Measurements from ENCODE around the gene PCP2.

The PCP2 gene

GRCh38 chr19:7633698-7634097, at the start of gene PCP2:
Gene PCP2 (minus strand): TSS chr19:7633719. CDS start chr19:7633457, 262 bp downstream.
- ATAC-seq: no peak
- TF ChIP-seq, protein P1, sequence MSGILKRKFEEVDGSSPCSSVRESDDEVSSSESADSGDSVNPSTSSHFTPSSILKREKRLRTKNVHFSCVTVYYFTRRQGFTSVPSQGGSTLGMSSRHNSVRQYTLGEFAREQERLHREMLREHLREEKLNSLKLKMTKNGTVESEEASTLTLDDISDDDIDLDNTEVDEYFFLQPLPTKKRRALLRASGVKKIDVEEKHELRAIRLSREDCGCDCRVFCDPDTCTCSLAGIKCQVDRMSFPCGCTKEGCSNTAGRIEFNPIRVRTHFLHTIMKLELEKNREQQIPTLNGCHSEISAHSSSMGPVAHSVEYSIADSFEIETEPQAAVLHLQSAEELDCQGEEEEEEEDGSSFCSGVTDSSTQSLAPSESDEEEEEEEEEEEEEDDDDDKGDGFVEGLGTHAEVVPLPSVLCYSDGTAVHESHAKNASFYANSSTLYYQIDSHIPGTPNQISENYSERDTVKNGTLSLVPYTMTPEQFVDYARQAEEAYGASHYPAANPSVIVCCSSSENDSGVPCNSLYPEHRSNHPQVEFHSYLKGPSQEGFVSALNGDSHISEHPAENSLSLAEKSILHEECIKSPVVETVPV (CRISPR knock-in tag; IDR thresholded peaks at IDR 0.05): no peak
- TF ChIP-seq ARNTL (CRISPR knock-in tag; IDR thresholded peaks at IDR 0.05; ENCODE audit: borderline replicate concordance, low read depth) (no peak), PPARA (CRISPR knock-in tag; IDR thresholded peaks at IDR 0.05; ENCODE audit: borderline replicate concordance) (no peak), TSHZ2 (CRISPR knock-in tag; IDR thresholded peaks at IDR 0.05) (no peak), BACH2 (CRISPR knock-in tag; IDR thresholded peaks at IDR 0.05; ENCODE audit: borderline replicate concordance) (no peak), RARB (CRISPR knock-in tag; IDR thresholded peaks at IDR 0.05) (no peak), TOX (CRISPR knock-in tag; IDR thresholded peaks at IDR 0.05; ENCODE audit: borderline replicate concordance) (no peak), ISL1 (CRISPR knock-in tag; IDR thresholded peaks at IDR 0.05) (no peak), POU6F1 (CRISPR knock-in tag; IDR thresholded peaks at IDR 0.05; ENCODE audit: borderline replicate concordance, low read depth) (no peak), OSR1 (CRISPR knock-in tag; IDR thresholded peaks at IDR 0.05) (no peak), SNAI2 (CRISPR knock-in tag; IDR thresholded peaks at IDR 0.05) (no peak), ZNF565 (CRISPR knock-in tag; conservative IDR thresholded peaks at IDR 0.05; ENCODE audit: low read depth) (no peak), ZFP30 (CRISPR knock-in tag; IDR thresholded peaks at IDR 0.05) (no peak), ZNF8 (CRISPR knock-in tag; IDR thresholded peaks at IDR 0.05) (no peak), CSDC2 (CRISPR knock-in tag; IDR thresholded peaks at IDR 0.05) (no peak), TCF4 (CRISPR knock-in tag; IDR thresholded peaks at IDR 0.05; ENCODE audit: borderline replicate concordance) (no peak), ZNF70 (CRISPR knock-in tag; IDR thresholded peaks at IDR 0.05) (no peak), GLIS3 (CRISPR knock-in tag; IDR thresholded peaks at IDR 0.05) (no peak)
- TF ChIP-seq, protein P2, sequence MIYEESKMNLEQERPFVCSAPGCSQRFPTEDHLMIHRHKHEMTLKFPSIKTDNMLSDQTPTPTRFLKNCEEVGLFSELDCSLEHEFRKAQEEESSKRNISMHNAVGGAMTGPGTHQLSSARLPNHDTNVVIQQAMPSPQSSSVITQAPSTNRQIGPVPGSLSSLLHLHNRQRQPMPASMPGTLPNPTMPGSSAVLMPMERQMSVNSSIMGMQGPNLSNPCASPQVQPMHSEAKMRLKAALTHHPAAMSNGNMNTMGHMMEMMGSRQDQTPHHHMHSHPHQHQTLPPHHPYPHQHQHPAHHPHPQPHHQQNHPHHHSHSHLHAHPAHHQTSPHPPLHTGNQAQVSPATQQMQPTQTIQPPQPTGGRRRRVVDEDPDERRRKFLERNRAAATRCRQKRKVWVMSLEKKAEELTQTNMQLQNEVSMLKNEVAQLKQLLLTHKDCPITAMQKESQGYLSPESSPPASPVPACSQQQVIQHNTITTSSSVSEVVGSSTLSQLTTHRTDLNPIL (CRISPR knock-in tag; IDR thresholded peaks at IDR 0.05; ENCODE audit: low read depth): no peak
- TF ChIP-seq, protein P3, sequence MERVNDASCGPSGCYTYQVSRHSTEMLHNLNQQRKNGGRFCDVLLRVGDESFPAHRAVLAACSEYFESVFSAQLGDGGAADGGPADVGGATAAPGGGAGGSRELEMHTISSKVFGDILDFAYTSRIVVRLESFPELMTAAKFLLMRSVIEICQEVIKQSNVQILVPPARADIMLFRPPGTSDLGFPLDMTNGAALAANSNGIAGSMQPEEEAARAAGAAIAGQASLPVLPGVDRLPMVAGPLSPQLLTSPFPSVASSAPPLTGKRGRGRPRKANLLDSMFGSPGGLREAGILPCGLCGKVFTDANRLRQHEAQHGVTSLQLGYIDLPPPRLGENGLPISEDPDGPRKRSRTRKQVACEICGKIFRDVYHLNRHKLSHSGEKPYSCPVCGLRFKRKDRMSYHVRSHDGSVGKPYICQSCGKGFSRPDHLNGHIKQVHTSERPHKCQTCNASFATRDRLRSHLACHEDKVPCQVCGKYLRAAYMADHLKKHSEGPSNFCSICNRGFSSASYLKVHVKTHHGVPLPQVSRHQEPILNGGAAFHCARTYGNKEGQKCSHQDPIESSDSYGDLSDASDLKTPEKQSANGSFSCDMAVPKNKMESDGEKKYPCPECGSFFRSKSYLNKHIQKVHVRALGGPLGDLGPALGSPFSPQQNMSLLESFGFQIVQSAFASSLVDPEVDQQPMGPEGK (CRISPR knock-in tag; IDR thresholded peaks at IDR 0.05; ENCODE audit: borderline replicate concordance): no peak

DNA sequence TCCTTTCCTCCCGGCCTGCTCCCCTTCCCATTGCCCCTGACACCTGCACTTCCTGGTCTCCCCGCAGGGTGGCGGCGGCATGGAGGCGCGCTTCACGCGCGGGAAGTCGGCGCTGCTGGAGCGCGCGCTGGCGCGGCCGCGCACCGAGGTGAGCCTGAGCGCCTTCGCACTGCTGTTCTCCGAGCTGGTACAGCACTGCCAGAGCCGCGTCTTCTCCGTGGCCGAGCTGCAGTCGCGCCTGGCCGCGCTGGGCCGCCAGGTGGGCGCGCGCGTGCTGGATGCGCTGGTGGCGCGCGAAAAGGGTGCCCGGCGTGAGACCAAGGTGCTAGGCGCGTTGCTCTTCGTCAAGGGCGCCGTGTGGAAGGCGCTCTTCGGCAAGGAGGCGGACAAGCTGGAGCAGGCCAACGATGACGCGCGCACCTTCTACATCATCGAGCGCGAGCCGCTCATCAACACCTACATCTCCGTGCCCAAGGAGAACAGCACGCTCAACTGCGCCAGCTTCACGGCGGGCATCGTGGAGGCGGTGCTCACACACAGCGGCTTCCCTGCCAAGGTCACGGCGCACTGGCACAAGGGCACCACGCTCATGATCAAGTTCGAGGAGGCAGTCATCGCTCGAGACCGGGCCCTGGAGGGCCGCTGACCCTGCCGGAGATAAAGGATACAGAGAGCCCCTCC, 48.8 kb upstream of the PCP2 start:
- ATAC-seq: no peak
- TF ChIP-seq ZFP30 (CRISPR knock-in tag; IDR thresholded peaks at IDR 0.05) (no peak), SNAI2 (CRISPR knock-in tag; IDR thresholded peaks at IDR 0.05) (no peak), ZFP3 (CRISPR knock-in tag; IDR thresholded peaks at IDR 0.05) (no peak), ARNTL (CRISPR knock-in tag; IDR thresholded peaks at IDR 0.05; ENCODE audit: borderline replicate concordance, low read depth) (no peak), ZNF8 (CRISPR knock-in tag; IDR thresholded peaks at IDR 0.05) (no peak), ZC3H10 (CRISPR knock-in tag; IDR thresholded peaks at IDR 0.05) (no peak), ISL1 (CRISPR knock-in tag; IDR thresholded peaks at IDR 0.05) (no peak), GLIS3 (CRISPR knock-in tag; IDR thresholded peaks at IDR 0.05) (no peak), ZNF70 (CRISPR knock-in tag; IDR thresholded peaks at IDR 0.05) (no peak), ESRRG (CRISPR knock-in tag; IDR thresholded peaks at IDR 0.05) (no peak), BACH2 (CRISPR knock-in tag; IDR thresholded peaks at IDR 0.05; ENCODE audit: borderline replicate concordance) (no peak), TOX (CRISPR knock-in tag; IDR thresholded peaks at IDR 0.05; ENCODE audit: borderline replicate concordance) (no peak), ZNF565 (CRISPR knock-in tag; conservative IDR thresholded peaks at IDR 0.05; ENCODE audit: low read depth) (no peak)
- TF ChIP-seq, protein P2 (CRISPR knock-in tag; IDR thresholded peaks at IDR 0.05; ENCODE audit: low read depth): no peak
- TF ChIP-seq, protein P3 (CRISPR knock-in tag; IDR thresholded peaks at IDR 0.05; ENCODE audit: borderline replicate concordance): no peak
